ENCODE data around the gene RNF40.

GRCh38 chr16:30802936-30803335, 40.8 kb downstream of the RNF40 start:
- TF ChIP-seq CTCF (IDR thresholded peaks at IDR 0.05) (no peak), POLR2A (IDR thresholded peaks at IDR 0.05) (no peak)
